Mammary epithelial cell (primary cell): Measurements from ENCODE around the gene SLC39A6.
"Not testable (repeated sequence)": the region's sequence is repeated elsewhere in the genome, so short reads cannot be mapped to it uniquely, and the experiment has no call there.

Experiments used
- CTCF ChIP-seq, 2 donors: IDR thresholded peaks in 1 of 2; conservative IDR thresholded peaks in 1 of 2; 2 replicates each; pipeline ENCODE4 v1.5.1; 2011 to 2012; ENCODE audit warnings: inconsistent platforms in 2 of 2, low read length in 2 of 2, mild to moderate bottlenecking in 2 of 2, control low read depth in 1 of 2, low read depth in 1 of 2; ENCODE audit not compliant: insufficient read depth in 1 of 2; ENCODE audit errors: extremely low read depth in 1 of 2
- EZH2 ChIP-seq: IDR thresholded peaks from 2 replicates; pipeline ENCODE4 v1.6.1; 2012; ENCODE audit warnings: low read length, inconsistent platforms, borderline replicate concordance

- TF ChIP-seq CTCF (conservative IDR thresholded peaks at IDR 0.05 in 1 of 2, IDR thresholded peaks at IDR 0.05 in 1 of 2; ENCODE audit: extremely low read depth in 1 of 2, insufficient read depth in 1 of 2, low read depth in 1 of 2, low read length in 2 of 2); EZH2: not testable (repeated sequence)
These were observed 12.4 kb downstream of the SLC39A6 start for GRCh38 chr18:36116771-36117170.
